Activated CD4-positive, alpha-beta T cell treated with anti-CD3 and anti-CD28 coated beads for 4 hours (primary cell): Measurements from ENCODE around the gene TBC1D10A.
A peak's percentile ranks its signal among the peaks of the same experiment; 100 is the strongest.

Source experiments
- DNase-seq, 2 donors: peaks; one replicate each; pipeline ENCODE4 v3.0.0-alpha.2; 2020

TBC1D10A gene

GRCh38 chr22:30245181-30245984 lies 81.4 kb downstream of the TBC1D10A start:
- peak; percentile 22 to 43 for DNase-seq

- DNase-seq = no peak
Measured at GRCh38 chr22:30244641-30245040, 82.1 kb downstream of the TBC1D10A start.

- no peak for DNase-seq
Measured at GRCh38 chr22:30244066-30244465, 82.7 kb downstream of the TBC1D10A start.

GRCh38 chr22:30243661-30244060 lies 83.1 kb downstream of the TBC1D10A start:
- no peak for DNase-seq
